Omental fat pad (tissue), 4 donors: ENCODE data around the gene PLCB1. TPM values are rescaled to one million over a fixed set of nuclear protein-coding genes. Genes with fewer than 3 reads are reported as not detected.

Experiments used
- ATAC-seq: fragments of 150-250 bp; one replicate; pipeline ENCODE4 v1.9.1; 2016; ENCODE audit warnings: mild to moderate bottlenecking, moderate library complexity; ENCODE audit not compliant: low FRiP score
- DNase-seq: peaks from one replicate; pipeline ENCODE4 v3.0.0-alpha.2; 2019; ENCODE audit warnings: low spot score
- CTCF ChIP-seq, 3 donors: fragments of 450-650 bp; IDR thresholded peaks; one replicate each; pipeline ENCODE4 v1.5.1; 2016 to 2017; ENCODE audit warnings: antibody characterized with exemption in 3 of 3, mild to moderate bottlenecking in 3 of 3, moderate library complexity in 2 of 3
- total RNA-seq, 4 donors: library from RNA; depleted of rRNA; stranded (reverse); fragments of >200 nt; gene quantifications; one replicate each; pipeline ENCODE4 v1.1.0, GENCODE V29; 2016

Gene PLCB1
- total RNA-seq, 4 donors from 2014 or later = 22.4 to 60.5 (median 36.4) TPM

- ATAC-seq = peak; percentile 62
- TF ChIP-seq CTCF (IDR thresholded peaks at IDR 0.05) = no peak
- no peak for DNase-seq
Measured at GRCh38 chr20:8331740-8332412, 199.8 kb downstream of the PLCB1 start.

GRCh38 chr20:8334641-8335040, 202.6 kb downstream of the PLCB1 start:
- no peak for DNase-seq
- ATAC-seq = no peak
- TF ChIP-seq CTCF (IDR thresholded peaks at IDR 0.05) = no peak

GRCh38 chr20:8335059-8335458, 203.0 kb downstream of the PLCB1 start:
- TF ChIP-seq CTCF (IDR thresholded peaks at IDR 0.05) = no peak
- no peak for DNase-seq
- ATAC-seq = no peak

GRCh38 chr20:8335495-8336195, 203.6 kb downstream of the PLCB1 start:
- no peak for TF ChIP-seq CTCF (IDR thresholded peaks at IDR 0.05)
- no peak for ATAC-seq
- no peak for DNase-seq

- no peak for DNase-seq
- ATAC-seq = no peak
- no peak for TF ChIP-seq CTCF (IDR thresholded peaks at IDR 0.05)
Measured at GRCh38 chr20:8339349-8339748, 207.3 kb downstream of the PLCB1 start.

GRCh38 chr20:8342391-8342790, 210.3 kb downstream of the PLCB1 start:
- ATAC-seq (no peak), DNase-seq (no peak)
- TF ChIP-seq CTCF (IDR thresholded peaks at IDR 0.05) = no peak

- no peak for TF ChIP-seq CTCF (IDR thresholded peaks at IDR 0.05)
- ATAC-seq (no peak), DNase-seq (no peak)
Measured at GRCh38 chr20:8344106-8344505, 212.0 kb downstream of the PLCB1 start.
